ENCODE measurements around the gene GTPBP1. TPM values are rescaled to one million over a fixed set of nuclear protein-coding genes. Genes with fewer than 3 reads are reported as not detected.

Gene GTPBP1
- total and polyA plus RNA-seq, 12 donors: 13.5 to 53.2 (median 33.8) TPM

DNA sequence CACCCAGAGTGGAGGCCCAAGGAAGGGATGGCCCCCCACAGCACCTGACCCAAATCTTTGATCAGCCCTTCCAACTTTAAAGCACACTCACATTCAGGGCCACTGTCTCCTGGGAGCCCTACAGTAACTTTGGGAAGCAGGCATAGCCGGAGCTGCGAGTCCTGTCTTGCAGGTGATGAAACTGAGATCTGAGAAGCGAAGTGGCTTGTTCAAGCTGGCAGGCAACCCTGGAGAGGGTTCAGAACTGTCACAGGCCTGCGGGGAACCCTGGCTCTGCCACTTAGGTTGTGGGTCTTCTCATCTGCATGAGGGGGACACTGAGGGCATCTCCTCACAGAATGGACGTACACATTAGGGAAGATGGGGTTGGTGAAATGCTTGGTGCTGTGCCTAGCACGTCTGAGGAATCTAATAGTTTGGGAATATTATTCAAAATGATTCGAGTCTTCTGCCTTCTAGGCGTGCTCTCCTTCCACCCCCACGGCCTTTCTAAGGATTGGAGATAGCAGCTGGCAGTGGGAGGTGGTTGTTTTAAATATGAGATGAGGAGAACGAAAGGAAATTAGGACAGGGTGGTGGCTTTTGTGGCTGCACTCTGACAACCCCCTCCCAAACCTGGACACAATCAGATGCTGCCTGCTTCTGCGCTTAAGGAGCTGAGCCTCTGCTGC is 68.9 kb downstream of the GTPBP1 start:
- WGBS, 2 donors: 70 to 74% methylated on average over 11 of the region's 11 CpGs
- H3K9me3 ChIP-seq: no peaks in the 10 kb centered on the region
- intact Hi-C loops (cut with DNase I): loop anchor here in 7 of 10 donors (5.0 to 10.0 kb wide), 7 partner anchors 50 to 360 kb away; partner anchors contain the start of gene NPTXR (in 2 of the 7)
- ATAC-seq (no peak), DNase-seq (no peak)
- no peak overlapping the region for H3K27ac ChIP-seq
- H3K4me1 ChIP-seq: peaks cover 0 to 4% (median 0%) of the 10 kb centered on the region in 9 donors
- H3K4me3 ChIP-seq: no peak overlapping the region
- no peaks in the 10 kb centered on the region for H3K27me3 ChIP-seq
- peaks cover 0 to 24% (median 0%) of the 10 kb centered on the region in 9 donors for H3K36me3 ChIP-seq
- no peak for TF ChIP-seq CTCF (IDR thresholded peaks at IDR 0.05)

GRCh38 chr22:38775656-38776055 is 69.9 kb downstream of the GTPBP1 start:
- 77 to 83% methylated on average over 13 of the region's 13 CpGs for WGBS, 2 donors
- H3K4me1 ChIP-seq: peaks cover 0 to 6% (median 4%) of the 10 kb centered on the region in 9 donors
- H3K27ac ChIP-seq: no peak overlapping the region
- no peak for TF ChIP-seq CTCF (IDR thresholded peaks at IDR 0.05)
- ATAC-seq: no peak
- H3K36me3 ChIP-seq: peaks cover 0 to 34% (median 8%) of the 10 kb centered on the region in 9 donors
- intact Hi-C loops (cut with DNase I): loop anchor here in 5 of 10 donors (10.0 kb wide), 5 partner anchors 49 to 359 kb away; partner anchors contain the start of gene NPTXR (in 1 of the 5)
- no peak for DNase-seq
- H3K27me3 ChIP-seq: no peaks in the 10 kb centered on the region
- no peaks in the 10 kb centered on the region for H3K9me3 ChIP-seq
- no peak overlapping the region for H3K4me3 ChIP-seq

- intact Hi-C loops (cut with DNase I): loop anchor here in 5 of 10 donors (10.0 kb wide), 5 partner anchors 49 to 359 kb away; partner anchors contain the start of gene NPTXR (in 1 of the 5)
- WGBS, 2 donors: 57 to 76% methylated on average over 6 of the region's 6 CpGs
Observed at GRCh38 chr22:38776086-38776485, 70.3 kb downstream of the GTPBP1 start.

More at GRCh38 chr22:38776086-38776485, 70.3 kb downstream of the GTPBP1 start:
- Histone ChIP-seq H3K4me3 (no peak overlapping the region), H3K4me1 (peaks cover 0 to 11% (median 7%) of the 10 kb centered on the region in 9 donors), H3K36me3 (peaks cover 0 to 38% (median 12%) of the 10 kb centered on the region in 9 donors), H3K27ac (no peak overlapping the region), H3K27me3 (no peaks in the 10 kb centered on the region), H3K9me3 (no peaks in the 10 kb centered on the region)
- TF ChIP-seq CTCF (IDR thresholded peaks at IDR 0.05): no peak
- ATAC-seq (no peak), DNase-seq (no peak)
